Daoy (cell line): ENCODE measurements around the gene MTRFR. TPM values are rescaled to one million over a fixed set of nuclear protein-coding genes. Genes with fewer than 3 reads are reported as not detected.

Source experiments
- DNase-seq: peaks from one replicate; pipeline ENCODE4 v3.0.0-alpha.2; 2015; ENCODE audit warnings: low read depth
- total RNA-seq: library from RNA; depleted of rRNA; stranded (reverse); fragments of >200 nt; shearing (Covaris generic); gene quantifications from 2 replicates; pipeline ENCODE4 v1.2.3, GENCODE V29; 2014; rRNA removed

The MTRFR gene
- total RNA-seq, 1 experiment from 2014 or later = 14.2 TPM

DNA sequence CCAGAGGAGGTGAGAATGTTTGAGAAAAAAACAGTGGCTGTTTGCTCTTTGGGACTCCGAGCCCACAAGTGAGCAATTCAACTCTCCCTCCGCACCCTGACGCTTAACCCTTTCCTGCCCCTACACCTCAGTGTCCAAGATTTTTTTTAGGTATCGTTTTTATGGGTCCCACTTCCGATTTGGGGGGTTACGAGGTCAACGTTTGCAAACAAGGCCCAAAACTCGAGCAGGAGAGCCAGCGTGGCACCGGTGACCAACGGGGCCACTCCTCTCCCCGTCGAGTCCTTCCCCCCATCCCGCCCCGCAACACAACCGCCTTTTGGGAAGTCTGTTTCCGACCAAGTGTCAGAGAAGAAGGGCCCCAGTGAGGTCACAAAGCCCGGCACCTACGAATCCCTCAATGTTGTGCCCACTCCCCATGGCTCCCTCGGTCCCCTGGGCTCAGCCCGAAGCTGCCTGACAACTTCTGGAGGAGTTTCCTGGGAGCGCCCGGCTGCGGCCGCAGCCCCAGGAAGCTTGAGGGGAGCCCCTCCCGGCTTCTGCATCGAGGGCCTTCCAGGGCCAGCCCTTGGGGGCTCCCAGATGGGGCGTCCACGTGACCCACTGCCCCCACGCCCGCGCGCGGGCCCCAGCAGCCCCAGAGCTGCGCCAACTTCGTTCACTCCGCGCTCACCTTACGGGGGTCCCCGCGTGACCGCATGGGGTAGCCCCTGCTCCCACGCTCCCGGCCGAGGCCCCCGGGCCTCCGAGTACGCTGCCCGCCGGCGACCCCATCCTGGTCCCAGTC lies 37.2 kb downstream of the MTRFR start:
- peak; percentile 25 for DNase-seq

- DNase-seq = peak; percentile 80
Observed at GRCh38 chr12:123271001-123271668, 37.9 kb downstream of the MTRFR start.

- DNase-seq = no peak
Observed at GRCh38 chr12:123273166-123273565, 39.9 kb downstream of the MTRFR start.

- DNase-seq = no peak
Observed at GRCh38 chr12:123278101-123278627, 44.9 kb downstream of the MTRFR start.

GRCh38 chr12:123280971-123281370 lies 47.7 kb downstream of the MTRFR start:
- no peak for DNase-seq

DNA sequence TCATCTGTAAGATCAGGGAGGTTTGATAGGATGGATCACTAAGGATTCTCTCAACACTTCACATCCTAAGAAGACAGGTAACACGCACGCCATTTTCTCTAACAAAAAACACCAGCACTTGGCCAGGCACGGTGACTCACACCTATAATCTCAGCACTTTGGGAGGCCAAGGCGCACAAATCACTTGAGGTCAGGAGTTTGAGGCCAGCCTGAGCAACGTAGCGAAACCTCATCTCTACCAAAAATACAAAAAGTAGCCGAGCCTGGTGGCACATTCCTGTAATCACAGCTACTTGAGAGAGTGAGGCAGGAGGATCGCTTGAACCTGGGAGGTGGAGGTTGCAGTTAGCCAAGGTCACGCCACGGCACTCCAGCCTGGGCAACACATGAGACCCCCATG lies 48.9 kb downstream of the MTRFR start:
- no peak for DNase-seq

GRCh38 chr12:123283461-123283860 lies 50.2 kb downstream of the MTRFR start:
- no peak for DNase-seq

GRCh38 chr12:123284669-123285068 lies 51.4 kb downstream of the MTRFR start:
- no peak for DNase-seq

DNA sequence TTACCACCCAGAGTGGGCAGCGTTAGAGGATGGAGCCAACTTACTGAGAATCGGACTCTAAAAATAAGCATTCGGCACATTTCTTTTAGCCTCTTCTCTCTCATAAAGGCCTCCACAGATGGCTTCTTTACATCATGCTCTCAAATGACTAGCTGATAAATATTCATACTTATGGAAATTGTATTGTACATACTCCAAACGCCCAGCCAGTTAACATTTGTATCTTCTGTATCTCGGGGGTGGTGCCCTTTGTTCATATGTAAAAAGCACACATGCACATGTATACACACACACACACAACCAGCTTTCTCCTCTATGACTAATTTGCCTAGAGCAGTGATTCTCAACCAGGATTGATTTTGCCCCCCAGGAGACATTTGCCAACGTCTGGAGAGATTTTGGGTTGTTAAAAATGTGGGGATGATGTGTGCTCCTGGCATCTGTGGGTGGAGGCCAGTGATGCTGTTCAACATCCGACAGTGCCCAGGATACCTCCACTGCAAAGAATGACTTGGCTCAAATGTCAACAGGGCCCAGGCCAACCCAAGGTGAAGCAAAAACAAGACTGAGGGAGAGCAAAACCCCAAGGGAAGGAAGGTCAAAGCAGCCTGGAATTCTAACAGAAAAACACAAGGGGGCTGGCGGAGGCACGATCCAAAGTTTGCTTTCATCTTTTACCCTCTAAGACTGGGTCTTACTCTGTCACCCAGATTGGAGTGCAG lies 53.6 kb downstream of the MTRFR start:
- no peak for DNase-seq

- no peak for DNase-seq
Observed at GRCh38 chr12:123288751-123289346, 55.6 kb downstream of the MTRFR start.

GRCh38 chr12:123289911-123290310 lies 56.7 kb downstream of the MTRFR start:
- no peak for DNase-seq

DNA sequence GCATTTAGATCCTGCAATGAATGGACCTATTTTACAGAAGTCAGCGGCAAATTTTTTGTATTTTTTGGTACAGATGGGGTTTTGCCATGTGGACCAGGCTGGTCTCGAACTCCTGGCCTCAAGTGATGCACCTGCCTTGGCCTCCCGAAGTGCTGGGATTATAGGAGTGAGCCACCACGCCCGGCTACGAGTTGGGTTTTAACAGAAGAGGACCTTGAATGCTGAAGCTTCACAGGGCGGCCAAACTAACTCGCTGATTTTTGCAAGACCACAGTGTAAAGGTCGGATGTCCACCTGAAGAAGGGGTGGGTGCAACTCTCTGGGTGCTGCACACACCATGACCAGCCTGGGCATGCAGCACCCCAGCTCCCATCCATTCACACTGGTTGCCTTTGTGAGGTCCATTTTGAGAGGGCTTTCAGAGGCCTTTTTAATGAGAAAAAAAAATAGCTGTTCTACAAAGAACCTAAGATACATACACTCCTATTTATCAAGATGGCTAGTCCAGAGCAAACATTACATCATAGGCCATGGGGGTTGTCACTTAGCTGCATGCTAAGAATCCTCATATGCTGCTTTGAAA lies 60.0 kb downstream of the MTRFR start:
- DNase-seq = no peak

- DNase-seq = no peak
Observed at GRCh38 chr12:123305136-123305535, 71.9 kb downstream of the MTRFR start.

DNA sequence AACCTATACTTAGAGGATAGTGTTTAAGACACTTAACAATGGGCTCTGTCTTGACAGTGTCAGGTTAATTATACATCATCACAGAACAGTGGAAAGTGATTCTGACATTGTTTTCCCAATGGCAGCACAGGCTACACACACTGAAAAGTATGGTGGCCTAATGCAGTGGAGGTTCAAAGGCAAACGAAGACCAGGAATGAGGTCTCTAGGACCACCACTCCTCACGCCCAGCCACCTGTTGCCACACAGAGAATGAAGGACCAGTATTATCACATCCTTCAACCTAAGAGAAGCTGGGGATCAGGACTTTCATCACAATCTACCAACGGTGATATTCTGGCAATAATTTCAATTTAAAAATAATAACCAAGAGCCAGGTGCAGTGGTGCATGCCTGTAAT lies 73.0 kb downstream of the MTRFR start:
- no peak for DNase-seq

Other genes starting within 250 kb of the MTRFR start
- 1.1 and 1.4 TPM in 2 replicates for gene PITPNM2, start 82.3 kb upstream of the MTRFR start, total RNA-seq
- gene MPHOSPH9, start 295 bp upstream of the MTRFR start, total RNA-seq = 54.3 and 86.7 TPM in 2 replicates
- 78.0 and 102 TPM in 2 replicates for gene CDK2AP1, start 38.4 kb downstream of the MTRFR start, total RNA-seq
- 27.0 and 29.7 TPM in 2 replicates for gene SBNO1, start 131.4 kb downstream of the MTRFR start, total RNA-seq
- 32.3 and 35.6 TPM in 2 replicates for gene KMT5A, start 150.7 kb downstream of the MTRFR start, total RNA-seq
- 2.3 and 2.7 TPM in 2 replicates for gene RILPL2, start 203.2 kb downstream of the MTRFR start, total RNA-seq
- gene SNRNP35, start 224.7 kb downstream of the MTRFR start, total RNA-seq = 6.4 and 21.5 TPM in 2 replicates